GM19025 (cell line): ENCODE data around the gene FAM234A.
"Not testable (repeated sequence)": the region's sequence is repeated elsewhere in the genome, so short reads cannot be mapped to it uniquely, and the experiment has no call there.

Source experiments
- ATAC-seq: cut with Tn5 transposase; IDR thresholded peaks from one replicate; pipeline ENCODE4 v1.9.1; 2021; ENCODE audit warnings: mild to moderate bottlenecking, low read depth, moderate library complexity; ENCODE audit not compliant: unreplicated experiment

The FAM234A gene

DNA sequence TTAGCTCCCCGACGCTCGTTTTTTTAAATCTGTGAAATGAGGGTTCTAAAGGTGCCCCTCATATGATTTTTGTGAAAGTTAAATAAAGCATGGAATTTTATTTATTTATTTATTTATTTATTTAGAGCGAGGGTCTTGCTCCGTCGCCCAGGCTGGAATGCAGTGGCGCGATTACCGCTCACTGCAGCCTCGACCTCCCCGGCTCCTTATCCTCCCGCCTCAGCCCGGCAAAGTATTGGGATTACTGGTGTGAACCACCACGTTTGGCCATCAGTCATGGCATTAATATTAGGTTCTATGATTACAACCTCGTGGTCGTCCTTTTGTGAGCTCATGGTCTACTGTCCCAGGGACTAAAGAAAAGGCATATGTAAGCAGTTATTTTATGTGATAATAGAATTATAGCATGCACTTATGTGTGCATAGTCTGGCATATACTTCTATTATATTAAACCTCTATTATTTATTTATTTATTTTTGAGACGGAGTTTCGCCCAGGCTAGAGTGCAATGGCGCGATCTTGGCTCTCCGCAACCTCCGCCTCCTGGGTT is 4.8 kb upstream of the FAM234A start:
- no peak for ATAC-seq

DNA sequence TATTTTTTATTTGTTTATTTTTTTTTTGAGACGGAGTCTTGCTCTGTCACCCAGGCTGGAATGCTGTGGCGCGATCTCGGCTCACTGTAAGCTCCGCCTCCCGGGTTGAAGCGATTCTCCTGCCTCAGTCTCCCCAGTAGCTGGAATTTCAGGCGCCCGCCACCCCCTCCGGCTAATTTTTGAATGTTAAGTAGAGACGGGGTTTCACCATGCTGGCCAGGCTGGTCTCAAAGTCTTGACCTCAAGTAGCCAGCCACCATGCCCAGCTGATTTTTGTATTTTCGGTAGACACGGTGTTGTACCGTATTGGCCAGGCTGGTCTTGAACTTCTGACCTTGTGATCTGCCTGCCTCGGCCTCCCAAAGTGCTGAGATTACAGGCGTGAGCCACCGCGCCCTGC is 4.3 kb upstream of the FAM234A start:
- not testable (repeated sequence) for ATAC-seq

DNA sequence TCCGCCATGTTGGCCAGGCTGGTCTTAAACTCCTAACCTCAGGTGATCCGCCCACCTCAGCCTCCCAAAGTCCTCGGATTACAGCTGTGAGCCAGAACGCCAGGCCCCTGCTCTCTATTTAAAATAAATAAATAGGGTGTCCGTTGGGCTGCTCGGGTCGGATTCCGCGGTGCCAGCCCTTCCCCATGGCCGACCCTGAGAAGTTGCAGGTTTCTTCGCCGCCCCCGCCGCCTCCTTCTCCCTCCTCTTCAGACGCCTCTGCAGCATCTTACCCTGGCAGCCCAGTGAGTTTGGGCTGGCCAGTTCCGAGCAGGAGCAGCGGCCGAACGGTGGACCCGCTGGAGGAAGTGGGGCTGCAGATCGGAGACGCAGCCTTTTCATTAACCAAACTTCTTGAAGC is 3.7 kb upstream of the FAM234A start:
- no peak for ATAC-seq

DNA sequence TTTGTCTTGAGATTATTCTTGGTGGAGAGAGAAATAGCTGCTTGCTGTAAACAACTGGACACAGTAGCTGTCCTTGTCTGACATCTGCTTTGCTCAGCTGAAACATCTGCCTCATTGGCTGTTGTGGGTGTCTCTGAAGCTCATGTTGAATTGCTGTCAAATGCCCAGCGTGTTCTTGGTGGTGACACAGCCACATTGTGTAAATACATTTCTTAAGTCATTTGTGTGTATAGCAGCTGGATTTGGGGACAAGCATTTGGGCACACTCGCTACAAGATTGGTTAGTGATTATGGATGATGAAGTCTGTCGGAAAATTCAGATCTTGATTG is 5.3 kb downstream of the FAM234A start:
- no peak for ATAC-seq

GRCh38 chr16:240559-240958 is 5.9 kb downstream of the FAM234A start:
- no peak for ATAC-seq

GRCh38 chr16:242281-242680 is 7.7 kb downstream of the FAM234A start:
- ATAC-seq, result no peak

DNA sequence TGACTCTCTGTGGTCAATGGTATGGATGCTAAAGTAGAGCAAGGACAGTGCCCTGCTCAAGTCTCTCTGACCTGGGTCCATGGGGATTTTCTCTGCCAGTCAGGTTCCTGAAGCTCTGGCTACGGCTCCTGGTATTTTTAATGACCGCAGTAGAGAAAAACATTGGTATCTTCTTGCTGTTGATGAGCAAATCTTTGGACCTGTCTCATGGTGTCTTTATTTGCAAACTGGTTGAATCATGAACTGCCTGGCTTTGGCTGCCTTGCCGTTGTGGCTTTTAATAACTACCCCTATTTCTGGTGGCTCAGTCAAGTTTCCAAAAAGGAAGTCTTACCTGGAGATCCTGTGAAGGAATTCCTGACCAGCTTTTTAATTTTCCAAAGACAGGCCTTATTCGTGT is 8.7 kb downstream of the FAM234A start:
- no peak for ATAC-seq

GRCh38 chr16:245105-245504 is 10.5 kb downstream of the FAM234A start:
- no peak for ATAC-seq

- ATAC-seq, result no peak
These were observed 12.4 kb downstream of the FAM234A start for GRCh38 chr16:247027-247426.

- no peak for ATAC-seq
These were observed 14.8 kb downstream of the FAM234A start for GRCh38 chr16:249431-249830.

GRCh38 chr16:252366-253337 is 18.0 kb downstream of the FAM234A start:
- no peak for ATAC-seq

GRCh38 chr16:253833-254232 is 19.2 kb downstream of the FAM234A start:
- ATAC-seq, result no peak

DNA sequence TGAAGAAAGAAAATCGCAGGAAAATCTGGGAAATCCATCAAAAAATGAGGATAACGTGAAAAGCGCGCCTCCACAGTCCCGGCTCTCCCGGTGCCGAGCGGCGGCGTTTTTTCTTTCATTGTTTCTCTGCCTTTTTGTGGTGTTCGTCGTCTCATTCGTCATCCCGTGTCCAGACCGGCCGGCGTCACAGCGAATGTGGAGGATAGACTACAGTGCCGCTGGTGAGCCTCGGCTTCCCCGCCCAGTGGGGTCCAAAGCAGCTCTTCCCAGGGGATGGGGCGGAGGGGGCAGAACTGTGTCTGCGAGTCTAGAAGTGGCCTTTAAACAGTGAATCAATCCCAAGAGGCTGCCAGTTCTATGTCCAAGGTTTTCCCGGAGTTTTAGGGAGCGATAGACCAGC is 19.8 kb downstream of the FAM234A start:
- no peak for ATAC-seq

DNA sequence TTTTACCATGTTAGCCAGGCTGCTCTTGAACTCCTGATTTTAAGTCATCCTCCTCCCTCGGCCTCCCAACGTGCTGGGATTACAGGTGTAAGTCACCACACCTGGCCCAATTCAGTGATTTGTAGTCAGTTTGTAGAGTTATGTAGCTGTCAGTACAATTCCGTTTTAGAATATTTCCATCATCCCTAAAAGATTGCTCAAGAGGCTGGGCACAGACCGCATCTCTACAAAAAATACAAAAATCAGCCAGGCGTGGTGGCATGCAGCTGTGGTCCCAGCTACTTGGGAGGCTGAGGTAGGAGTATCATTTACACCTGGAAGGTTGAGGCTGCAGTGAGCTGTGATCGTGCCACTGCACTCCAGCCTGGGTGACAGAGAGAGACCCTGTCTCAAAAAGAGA is 20.6 kb downstream of the FAM234A start:
- no peak for ATAC-seq

- ATAC-seq, result not testable (repeated sequence)
These were observed 23.5 kb downstream of the FAM234A start for GRCh38 chr16:258091-258490.

- no peak for ATAC-seq
These were observed 24.6 kb downstream of the FAM234A start for GRCh38 chr16:259226-259625.

DNA sequence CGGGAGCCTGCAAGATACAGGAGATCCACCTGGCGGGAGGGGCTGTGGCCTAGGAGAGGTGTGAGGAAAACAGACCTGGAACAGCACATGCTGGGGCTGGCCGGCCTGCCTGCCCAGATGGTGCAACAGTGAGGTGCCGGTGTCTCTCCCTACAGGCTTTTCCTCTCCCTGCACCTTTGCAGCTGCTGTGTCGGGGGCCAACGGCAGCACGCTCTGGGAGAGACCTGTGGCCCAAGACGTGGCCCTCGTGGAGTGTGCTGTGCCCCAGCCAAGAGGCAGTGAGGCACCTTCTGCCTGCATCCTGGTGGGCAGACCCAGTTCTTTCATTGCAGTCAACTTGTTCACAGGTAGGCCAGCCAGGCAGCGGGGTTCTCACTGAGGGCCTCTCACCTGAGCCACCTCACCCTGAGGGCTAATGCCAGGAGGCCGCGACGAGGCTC is 25.2 kb downstream of the FAM234A start:
- ATAC-seq, result no peak

- ATAC-seq, result no peak
These were observed 25.7 kb downstream of the FAM234A start for GRCh38 chr16:260326-260725.

DNA sequence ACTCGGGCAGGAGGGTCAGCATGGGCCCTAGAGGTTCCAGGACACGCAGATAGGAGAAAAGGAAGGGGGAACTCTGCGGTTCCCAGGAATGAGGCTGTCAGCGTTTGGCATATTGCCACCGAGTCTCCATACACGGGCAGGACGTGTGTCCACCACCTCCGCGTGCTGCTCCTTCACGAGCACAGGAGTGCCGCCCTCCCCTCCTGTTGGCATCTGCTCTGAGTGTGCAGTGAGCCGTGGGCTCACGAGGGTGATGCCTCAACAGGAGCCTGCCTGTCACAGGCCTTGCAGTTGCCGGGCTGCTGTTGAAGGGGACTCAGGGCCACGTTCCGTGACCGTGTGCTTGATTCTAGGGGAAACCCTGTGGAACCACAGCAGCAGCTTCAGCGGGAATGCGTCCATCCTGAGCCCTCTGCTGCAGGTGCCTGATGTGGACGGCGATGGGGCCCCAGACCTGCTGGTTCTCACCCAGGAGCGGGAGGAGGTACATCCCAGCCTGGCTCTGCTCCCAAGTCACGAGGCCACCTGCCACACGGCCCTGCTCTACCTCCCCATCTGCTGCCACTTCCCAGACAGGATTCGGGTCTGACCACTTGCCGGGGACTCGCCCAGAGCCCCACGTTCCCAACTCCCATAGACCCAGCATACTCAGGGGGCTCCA is 26.5 kb downstream of the FAM234A start:
- ATAC-seq, result no peak

GRCh38 chr16:262121-262745 is 27.6 kb downstream of the FAM234A start:
- ATAC-seq, result no peak

DNA sequence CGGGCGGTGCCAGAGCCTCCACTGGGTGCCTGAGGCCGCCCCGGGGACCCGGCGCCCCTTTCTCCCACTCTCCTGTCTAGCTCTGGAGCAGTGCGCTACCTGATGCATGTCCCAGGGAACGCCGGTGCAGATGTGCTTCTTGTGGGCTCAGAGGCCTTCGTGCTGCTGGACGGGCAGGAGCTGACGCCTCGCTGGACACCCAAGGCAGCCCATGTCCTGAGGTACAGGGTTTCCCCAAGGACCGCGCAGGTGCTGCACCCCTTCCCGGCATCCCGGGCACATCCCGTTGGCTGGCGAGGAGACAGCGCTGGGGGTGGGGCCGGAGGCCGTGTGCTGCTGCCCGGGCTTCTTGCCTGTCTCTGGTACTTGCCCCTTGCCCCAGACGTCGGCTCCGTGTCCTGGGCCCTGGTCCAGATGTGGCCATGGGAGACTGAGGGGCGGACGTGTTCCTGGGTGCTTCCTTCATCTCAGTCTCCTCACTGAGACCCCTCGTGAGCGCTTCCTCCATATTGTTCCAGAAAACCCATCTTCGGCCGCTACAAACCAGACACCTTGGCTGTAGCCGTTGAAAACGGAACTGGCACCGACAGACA is 28.7 kb downstream of the FAM234A start:
- no peak for ATAC-seq
